ENCODE measurements around the gene TRMT10A.

DNA sequence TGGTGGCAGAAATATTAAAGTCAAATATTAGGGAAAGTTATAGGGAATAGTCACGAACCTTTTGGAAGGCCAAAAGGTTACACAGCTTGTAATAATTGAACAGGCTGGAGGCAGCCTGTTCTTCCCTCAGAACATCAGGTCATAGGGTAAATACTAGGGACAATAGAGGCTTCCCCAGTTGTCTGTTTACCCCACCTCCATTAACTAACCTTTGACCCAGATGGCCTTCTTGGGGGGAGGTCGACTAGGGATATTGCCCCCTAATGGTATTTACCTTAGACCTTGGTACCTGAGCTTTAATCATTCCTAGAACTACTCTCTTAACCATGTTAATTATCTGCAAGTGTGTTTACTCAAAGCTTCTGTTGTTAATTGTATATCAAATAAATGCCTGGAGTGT lies 27.0 kb downstream of the TRMT10A start:
- no peak for TF ChIP-seq POLR2A (IDR thresholded peaks at IDR 0.05)
- TF ChIP-seq, protein P1, sequence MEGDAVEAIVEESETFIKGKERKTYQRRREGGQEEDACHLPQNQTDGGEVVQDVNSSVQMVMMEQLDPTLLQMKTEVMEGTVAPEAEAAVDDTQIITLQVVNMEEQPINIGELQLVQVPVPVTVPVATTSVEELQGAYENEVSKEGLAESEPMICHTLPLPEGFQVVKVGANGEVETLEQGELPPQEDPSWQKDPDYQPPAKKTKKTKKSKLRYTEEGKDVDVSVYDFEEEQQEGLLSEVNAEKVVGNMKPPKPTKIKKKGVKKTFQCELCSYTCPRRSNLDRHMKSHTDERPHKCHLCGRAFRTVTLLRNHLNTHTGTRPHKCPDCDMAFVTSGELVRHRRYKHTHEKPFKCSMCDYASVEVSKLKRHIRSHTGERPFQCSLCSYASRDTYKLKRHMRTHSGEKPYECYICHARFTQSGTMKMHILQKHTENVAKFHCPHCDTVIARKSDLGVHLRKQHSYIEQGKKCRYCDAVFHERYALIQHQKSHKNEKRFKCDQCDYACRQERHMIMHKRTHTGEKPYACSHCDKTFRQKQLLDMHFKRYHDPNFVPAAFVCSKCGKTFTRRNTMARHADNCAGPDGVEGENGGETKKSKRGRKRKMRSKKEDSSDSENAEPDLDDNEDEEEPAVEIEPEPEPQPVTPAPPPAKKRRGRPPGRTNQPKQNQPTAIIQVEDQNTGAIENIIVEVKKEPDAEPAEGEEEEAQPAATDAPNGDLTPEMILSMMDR (IDR thresholded peaks at IDR 0.05): no peak

Measured in body of pancreas (tissue), 4 donors.